ENCODE measurements around the gene MPDZ.

Gene MPDZ

DNA sequence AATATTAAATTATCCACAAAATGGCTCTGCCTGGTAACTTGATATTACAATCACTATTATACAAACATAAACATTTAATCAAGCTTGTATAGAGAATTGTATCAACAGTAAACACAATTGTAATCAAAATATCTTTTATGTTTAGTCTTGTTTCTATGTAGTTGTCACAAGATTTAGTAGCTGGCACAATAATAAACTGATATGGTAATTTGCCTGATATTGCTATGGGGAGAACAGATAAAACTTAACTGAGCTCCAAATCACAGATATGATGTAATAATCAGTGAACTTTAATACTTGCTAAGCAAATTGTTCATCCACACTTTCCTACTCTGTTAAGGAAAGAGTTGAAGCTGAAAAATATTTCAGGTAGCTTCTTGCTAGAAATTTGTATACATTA lies 189.8 kb downstream of the MPDZ start:
- TF ChIP-seq, protein P1, sequence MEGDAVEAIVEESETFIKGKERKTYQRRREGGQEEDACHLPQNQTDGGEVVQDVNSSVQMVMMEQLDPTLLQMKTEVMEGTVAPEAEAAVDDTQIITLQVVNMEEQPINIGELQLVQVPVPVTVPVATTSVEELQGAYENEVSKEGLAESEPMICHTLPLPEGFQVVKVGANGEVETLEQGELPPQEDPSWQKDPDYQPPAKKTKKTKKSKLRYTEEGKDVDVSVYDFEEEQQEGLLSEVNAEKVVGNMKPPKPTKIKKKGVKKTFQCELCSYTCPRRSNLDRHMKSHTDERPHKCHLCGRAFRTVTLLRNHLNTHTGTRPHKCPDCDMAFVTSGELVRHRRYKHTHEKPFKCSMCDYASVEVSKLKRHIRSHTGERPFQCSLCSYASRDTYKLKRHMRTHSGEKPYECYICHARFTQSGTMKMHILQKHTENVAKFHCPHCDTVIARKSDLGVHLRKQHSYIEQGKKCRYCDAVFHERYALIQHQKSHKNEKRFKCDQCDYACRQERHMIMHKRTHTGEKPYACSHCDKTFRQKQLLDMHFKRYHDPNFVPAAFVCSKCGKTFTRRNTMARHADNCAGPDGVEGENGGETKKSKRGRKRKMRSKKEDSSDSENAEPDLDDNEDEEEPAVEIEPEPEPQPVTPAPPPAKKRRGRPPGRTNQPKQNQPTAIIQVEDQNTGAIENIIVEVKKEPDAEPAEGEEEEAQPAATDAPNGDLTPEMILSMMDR (IDR thresholded peaks at IDR 0.05; ENCODE audit: control insufficient read depth, extremely low read depth, insufficient read depth) = no peak

DNA sequence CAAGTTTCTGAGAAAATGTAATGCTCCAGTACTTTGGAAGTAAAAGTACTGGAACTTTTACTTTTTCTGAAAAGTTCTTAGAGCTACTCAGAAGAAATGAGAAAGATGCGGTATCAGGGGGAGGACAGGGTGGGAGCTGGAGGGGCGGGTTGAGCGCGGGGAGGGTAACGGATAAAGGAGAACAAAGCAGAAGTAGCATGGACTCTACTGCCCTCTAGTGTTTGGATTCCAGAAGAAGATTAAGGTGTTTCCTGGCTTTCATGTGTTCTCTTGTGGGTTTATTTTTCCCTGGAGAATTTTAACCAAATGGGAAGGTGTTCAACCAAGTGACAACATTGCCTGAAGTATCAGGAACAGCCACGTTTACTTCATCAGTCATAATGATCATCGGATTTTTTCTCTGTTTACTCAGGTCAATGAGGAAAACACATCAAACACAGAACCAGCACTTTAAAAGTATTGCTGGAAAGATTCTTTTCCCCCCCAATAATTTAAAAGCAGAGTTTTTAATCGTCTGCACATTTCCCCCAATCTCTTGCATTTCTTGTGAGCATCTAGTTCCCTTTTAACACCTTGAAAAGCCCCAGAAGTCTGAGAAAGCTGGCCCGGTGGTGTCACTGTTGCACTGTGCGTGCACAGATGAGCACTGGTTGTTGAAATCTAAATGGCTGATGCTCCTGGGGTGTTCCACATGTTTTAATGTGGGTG lies 190.6 kb downstream of the MPDZ start:
- no peak overlapping the region for H3K4me3 ChIP-seq (ENCODE audit: low read depth, low read length)
- no peak for DNase-seq (ENCODE audit: low read depth)
- TF ChIP-seq, protein P1 (IDR thresholded peaks at IDR 0.05; ENCODE audit: control insufficient read depth, extremely low read depth, insufficient read depth) = peak; percentile 76

More for the DNA sequence above, 189.8 kb downstream of the MPDZ start:
- no peak overlapping the region for H3K4me3 ChIP-seq (ENCODE audit: low read depth, low read length)
- DNase-seq (ENCODE audit: low read depth) = no peak

DNA sequence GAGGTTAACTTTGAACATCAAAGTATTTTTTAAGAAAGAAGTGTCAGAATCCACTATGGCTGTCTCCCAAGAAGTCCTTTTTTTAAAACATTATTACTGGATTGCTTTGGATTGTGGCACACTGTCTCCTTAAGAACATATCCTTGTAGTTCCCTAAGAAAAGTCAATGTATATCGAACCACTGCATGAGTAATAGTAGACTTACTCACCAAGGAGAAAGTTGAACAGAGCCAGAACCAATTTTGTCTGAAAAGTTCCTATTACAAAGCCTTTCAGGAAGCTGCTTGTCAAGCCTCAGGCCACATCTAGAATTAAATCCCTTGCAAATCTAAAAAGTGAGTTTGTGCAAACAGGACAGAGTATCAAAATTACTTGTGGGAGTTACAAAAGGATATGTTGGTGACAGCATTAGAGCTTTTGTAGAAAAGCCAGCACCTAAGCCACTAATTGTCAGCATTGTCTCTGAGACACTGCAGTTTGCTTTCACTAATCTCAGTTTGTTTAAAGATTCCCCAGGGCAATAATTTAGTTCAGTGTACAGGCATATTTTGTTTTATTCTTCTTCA lies 195.4 kb downstream of the MPDZ start:
- TF ChIP-seq, protein P1 (IDR thresholded peaks at IDR 0.05; ENCODE audit: control insufficient read depth, extremely low read depth, insufficient read depth) = no peak
- no peak overlapping the region for H3K4me3 ChIP-seq (ENCODE audit: low read depth, low read length)
- DNase-seq (ENCODE audit: low read depth) = no peak

DNA sequence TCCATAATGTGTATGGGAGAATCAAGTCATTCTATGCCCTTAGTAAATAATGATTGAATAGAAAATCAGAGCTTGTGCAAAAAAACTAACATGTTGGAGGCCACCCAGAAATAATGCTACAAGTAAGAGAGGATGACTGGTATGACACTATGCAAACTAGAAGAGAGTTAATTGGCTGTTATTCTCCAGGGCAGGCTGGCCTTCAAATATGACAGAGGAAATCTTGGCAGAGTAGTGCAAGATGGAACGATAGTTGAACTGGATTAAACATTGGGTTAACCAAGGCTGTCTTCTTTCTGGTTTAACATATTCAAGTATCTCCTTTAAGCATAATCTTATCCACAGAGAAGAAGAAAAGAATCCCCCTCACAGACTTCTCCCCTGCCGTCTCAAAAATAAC lies 196.1 kb downstream of the MPDZ start:
- TF ChIP-seq, protein P1 (IDR thresholded peaks at IDR 0.05; ENCODE audit: control insufficient read depth, extremely low read depth, insufficient read depth) = no peak
- peak overlapping the region; percentile 9; the same call in 1 of the 2 replicates for H3K4me3 ChIP-seq (ENCODE audit: low read depth, low read length)
- DNase-seq (ENCODE audit: low read depth) = no peak

DNA sequence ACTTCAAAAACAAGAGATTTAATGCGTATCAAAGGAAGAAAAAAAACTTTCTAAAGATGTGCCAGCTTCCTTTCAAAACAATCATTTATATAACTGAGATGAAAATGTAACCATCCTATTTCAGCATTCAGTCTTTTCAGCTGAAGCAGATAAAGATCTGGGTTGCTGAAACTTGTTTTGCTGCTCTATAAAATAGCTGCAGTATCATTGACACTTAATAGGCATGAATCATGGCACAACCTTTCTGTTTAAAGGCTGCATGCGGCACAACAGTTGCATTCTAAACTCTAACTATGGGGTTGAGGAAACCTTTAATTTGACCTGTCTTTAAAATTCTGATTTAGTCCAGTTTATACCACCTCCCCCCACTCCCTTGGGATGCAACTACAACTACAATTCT lies 196.7 kb downstream of the MPDZ start:
- H3K4me3 ChIP-seq (ENCODE audit: low read depth, low read length) = peak overlapping the region; percentile 9; the same call in 1 of the 2 replicates
- peak; percentile 74 for DNase-seq (ENCODE audit: low read depth)
- TF ChIP-seq, protein P1 (IDR thresholded peaks at IDR 0.05; ENCODE audit: control insufficient read depth, extremely low read depth, insufficient read depth) = no peak

DNA sequence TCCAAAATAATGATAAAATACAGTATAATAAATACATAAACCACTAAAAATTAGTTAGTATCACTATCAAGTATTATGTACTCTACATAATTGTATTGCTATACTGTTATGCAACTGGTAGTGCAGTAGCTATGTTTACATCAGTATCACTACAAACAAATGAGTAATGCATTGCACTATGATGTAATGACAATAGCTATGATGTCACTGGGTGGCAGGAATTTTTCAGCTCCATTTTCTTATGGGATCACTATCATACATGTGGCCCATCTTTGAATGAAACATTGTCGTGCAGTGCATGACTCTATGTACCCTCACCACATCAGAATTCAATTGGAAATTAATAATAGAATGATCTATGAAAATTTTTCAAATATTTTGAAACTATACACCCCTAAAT lies 201.3 kb downstream of the MPDZ start:
- no peak overlapping the region for H3K4me3 ChIP-seq (ENCODE audit: low read depth, low read length)
- no peak for DNase-seq (ENCODE audit: low read depth)
- TF ChIP-seq, protein P1 (IDR thresholded peaks at IDR 0.05; ENCODE audit: control insufficient read depth, extremely low read depth, insufficient read depth) = no peak
